Measurements from ENCODE around the gene COL4A2. TPM values are rescaled to one million over a fixed set of nuclear protein-coding genes. Genes with fewer than 3 reads are reported as not detected.

The COL4A2 gene
- total RNA-seq, 4 donors from 2014 or later: 419 to 931 (median 555) TPM

DNA sequence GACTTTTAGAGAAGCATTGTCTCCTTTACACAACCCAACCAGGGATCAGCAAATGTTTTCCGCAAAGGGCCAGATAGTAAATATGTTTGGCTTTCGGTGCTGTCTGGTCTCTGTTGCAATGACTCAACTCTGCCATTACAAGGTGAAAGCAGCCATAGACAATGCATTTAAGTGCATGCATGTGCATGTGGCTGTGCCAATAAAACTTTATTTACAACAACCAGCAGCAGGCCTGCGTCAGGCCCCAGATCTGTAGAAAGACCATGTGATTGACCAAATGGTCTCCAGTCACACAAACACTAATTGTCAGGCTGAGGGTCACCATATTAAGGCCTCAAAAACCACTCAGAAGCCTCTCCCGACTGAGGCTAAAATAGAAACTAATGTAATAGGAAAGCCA lies 246.3 kb downstream of the COL4A2 start:
- DNase-seq (ENCODE audit: extremely low spot score): no peak
- 70% methylated on average over 3 of the region's 4 CpGs for WGBS
- Histone ChIP-seq H3K27ac (replicated peaks in 1 of 4) (no peak overlapping the region), H3K4me3 (no peak overlapping the region), H3K9me3 (peaks cover 0 to 5% (median 0%) of the 10 kb centered on the region in 4 donors), H3K27me3 (no peaks in the 10 kb centered on the region), H3K36me3 (peaks cover 0 to 21% (median 11%) of the 10 kb centered on the region in 4 donors), H3K4me1 (peaks cover 4 to 12% (median 7%) of the 10 kb centered on the region in 4 donors)
- TF ChIP-seq EP300 (IDR thresholded peaks at IDR 0.05) (no peak), POLR2A (IDR thresholded peaks at IDR 0.05; ENCODE audit: low read depth) (no peak), POLR2AphosphoS5 (IDR thresholded peaks at IDR 0.05) (no peak)
- TF ChIP-seq, protein P1, sequence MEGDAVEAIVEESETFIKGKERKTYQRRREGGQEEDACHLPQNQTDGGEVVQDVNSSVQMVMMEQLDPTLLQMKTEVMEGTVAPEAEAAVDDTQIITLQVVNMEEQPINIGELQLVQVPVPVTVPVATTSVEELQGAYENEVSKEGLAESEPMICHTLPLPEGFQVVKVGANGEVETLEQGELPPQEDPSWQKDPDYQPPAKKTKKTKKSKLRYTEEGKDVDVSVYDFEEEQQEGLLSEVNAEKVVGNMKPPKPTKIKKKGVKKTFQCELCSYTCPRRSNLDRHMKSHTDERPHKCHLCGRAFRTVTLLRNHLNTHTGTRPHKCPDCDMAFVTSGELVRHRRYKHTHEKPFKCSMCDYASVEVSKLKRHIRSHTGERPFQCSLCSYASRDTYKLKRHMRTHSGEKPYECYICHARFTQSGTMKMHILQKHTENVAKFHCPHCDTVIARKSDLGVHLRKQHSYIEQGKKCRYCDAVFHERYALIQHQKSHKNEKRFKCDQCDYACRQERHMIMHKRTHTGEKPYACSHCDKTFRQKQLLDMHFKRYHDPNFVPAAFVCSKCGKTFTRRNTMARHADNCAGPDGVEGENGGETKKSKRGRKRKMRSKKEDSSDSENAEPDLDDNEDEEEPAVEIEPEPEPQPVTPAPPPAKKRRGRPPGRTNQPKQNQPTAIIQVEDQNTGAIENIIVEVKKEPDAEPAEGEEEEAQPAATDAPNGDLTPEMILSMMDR (IDR thresholded peaks at IDR 0.05): no peak
- intact Hi-C loops (cut with DNase I): no loop called here

DNA sequence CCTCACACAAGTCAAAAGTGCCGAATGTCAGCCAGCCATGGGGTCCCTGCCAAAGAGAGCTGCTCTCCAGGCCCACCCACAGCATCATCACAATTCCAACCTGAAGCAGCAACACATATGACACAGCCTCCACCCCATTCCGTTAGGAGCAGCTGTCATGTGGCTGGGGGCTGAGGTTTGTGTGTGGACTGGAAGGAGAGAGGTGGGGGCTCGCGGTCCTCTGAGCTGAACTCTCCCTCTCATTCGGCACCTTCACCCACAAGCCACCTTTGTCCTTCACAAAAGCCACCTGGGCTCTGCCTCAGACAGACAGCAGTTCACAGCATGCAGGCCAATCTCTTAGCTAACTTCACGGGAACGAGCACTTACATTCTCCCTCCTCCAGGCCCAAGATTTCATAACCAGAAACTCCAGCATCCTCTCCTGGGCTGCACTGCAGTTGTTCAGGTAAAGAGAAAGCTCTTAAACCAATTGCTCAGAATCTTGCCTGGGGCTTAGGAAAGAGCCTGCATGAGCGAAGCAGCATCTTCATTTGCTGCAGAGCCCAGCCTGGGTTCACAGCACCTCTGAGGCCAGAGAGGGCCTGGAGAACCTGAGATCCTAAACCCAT lies 247.2 kb downstream of the COL4A2 start:
- intact Hi-C loops (cut with DNase I): no loop called here
- Histone ChIP-seq H3K36me3 (peaks cover 0 to 21% (median 11%) of the 10 kb centered on the region in 4 donors), H3K9me3 (peaks cover 0 to 5% (median 0%) of the 10 kb centered on the region in 4 donors), H3K4me3 (no peak overlapping the region), H3K4me1 (peaks cover 11 to 16% (median 13%) of the 10 kb centered on the region in 4 donors), H3K27ac (replicated peaks in 1 of 4) (no peak overlapping the region), H3K27me3 (no peaks in the 10 kb centered on the region)
- no peak for TF ChIP-seq EP300 (IDR thresholded peaks at IDR 0.05)
- no peak for TF ChIP-seq POLR2AphosphoS5 (IDR thresholded peaks at IDR 0.05)
- TF ChIP-seq, protein P1 (IDR thresholded peaks at IDR 0.05): no peak
- no peak for TF ChIP-seq POLR2A (IDR thresholded peaks at IDR 0.05; ENCODE audit: low read depth)
- 88% methylated on average over 8 of the region's 8 CpGs for WGBS
- no peak for DNase-seq (ENCODE audit: extremely low spot score)

DNA sequence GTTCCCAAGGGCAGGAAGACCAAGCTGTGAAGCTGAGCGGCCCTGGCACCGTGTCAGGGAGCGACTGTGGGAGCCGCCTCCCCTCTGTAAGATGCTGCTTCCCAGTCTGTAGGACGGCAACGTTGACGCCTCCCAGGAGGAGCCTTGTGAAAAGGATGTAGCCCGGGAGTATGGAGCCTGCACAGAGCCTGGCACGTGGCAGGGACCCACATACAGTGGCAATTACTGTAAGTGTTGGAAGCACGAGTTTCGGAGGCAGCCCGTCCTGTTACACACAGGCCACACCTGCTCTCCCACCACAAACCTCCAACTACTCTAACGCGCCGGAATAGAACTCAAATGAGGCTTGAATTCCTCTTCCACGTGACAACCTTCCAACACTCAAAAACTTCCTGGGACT lies 247.9 kb downstream of the COL4A2 start:
- Histone ChIP-seq H3K36me3 (peaks cover 0 to 21% (median 11%) of the 10 kb centered on the region in 4 donors), H3K9me3 (peaks cover 0 to 5% (median 0%) of the 10 kb centered on the region in 4 donors), H3K27me3 (no peaks in the 10 kb centered on the region), H3K4me1 (peaks cover 17 to 22% (median 19%) of the 10 kb centered on the region in 4 donors), H3K4me3 (no peak overlapping the region), H3K27ac (replicated peaks in 1 of 4) (no peak overlapping the region)
- WGBS: 89% methylated on average over 15 of the region's 16 CpGs
- DNase-seq (ENCODE audit: extremely low spot score): no peak
- intact Hi-C loops (cut with DNase I): no loop called here
- TF ChIP-seq, protein P1 (IDR thresholded peaks at IDR 0.05): no peak
- no peak for TF ChIP-seq EP300 (IDR thresholded peaks at IDR 0.05)
- no peak for TF ChIP-seq POLR2AphosphoS5 (IDR thresholded peaks at IDR 0.05)
- TF ChIP-seq POLR2A (IDR thresholded peaks at IDR 0.05; ENCODE audit: low read depth): no peak

DNA sequence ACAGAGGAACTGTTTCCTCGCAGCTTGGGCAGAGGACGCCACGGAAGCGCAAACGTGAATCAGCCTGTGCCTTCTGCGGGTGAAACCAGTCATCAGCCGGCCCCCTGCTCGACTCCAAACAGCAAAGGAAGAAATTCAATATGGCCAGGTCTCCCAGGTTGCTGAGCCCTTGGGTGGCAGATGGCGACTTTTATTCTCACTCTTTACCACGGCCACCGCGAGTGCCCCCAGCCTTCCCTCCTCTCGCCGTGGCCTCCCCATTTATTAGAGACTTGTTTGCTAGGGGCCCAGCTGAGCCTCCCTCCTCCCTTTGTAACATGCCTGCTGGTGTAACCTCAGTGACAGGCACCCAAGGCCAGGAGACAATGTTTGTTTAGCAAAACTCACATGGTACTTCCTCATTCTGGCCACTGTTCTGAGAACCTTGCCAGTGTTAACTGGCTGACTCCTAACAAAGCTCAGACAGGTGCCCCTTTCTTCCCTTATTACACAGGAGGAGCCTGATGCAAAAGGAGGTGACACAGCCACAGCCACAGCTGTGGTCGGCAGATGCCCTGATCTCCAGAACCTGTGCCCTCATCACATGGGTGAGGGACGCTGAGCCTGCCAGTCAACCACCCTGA lies 248.6 kb downstream of the COL4A2 start:
- intact Hi-C loops (cut with DNase I): no loop called here
- no peak overlapping the region for H3K27ac ChIP-seq (replicated peaks in 1 of 4)

More for the DNA sequence above, 248.6 kb downstream of the COL4A2 start:
- peaks cover 25 to 29% (median 26%) of the 10 kb centered on the region in 4 donors for H3K4me1 ChIP-seq
- peaks cover 0 to 21% (median 11%) of the 10 kb centered on the region in 4 donors for H3K36me3 ChIP-seq
- 92% methylated on average over 15 of the region's 16 CpGs for WGBS
- DNase-seq (ENCODE audit: extremely low spot score): no peak
- H3K9me3 ChIP-seq: peaks cover 0 to 5% (median 0%) of the 10 kb centered on the region in 4 donors
- TF ChIP-seq POLR2AphosphoS5 (IDR thresholded peaks at IDR 0.05) (no peak), POLR2A (IDR thresholded peaks at IDR 0.05; ENCODE audit: low read depth) (no peak), EP300 (IDR thresholded peaks at IDR 0.05) (no peak)
- TF ChIP-seq, protein P1 (IDR thresholded peaks at IDR 0.05): no peak
- no peak overlapping the region for H3K4me3 ChIP-seq
- no peaks in the 10 kb centered on the region for H3K27me3 ChIP-seq

Measured in esophagus muscularis mucosa (tissue), 4 donors.